ENCODE data around the gene MBLAC1. TPM values are rescaled to one million over a fixed set of nuclear protein-coding genes. Genes with fewer than 3 reads are reported as not detected.

Gene MBLAC1
- polyA plus RNA-seq, 1 donor, result 1.3 TPM

DNA sequence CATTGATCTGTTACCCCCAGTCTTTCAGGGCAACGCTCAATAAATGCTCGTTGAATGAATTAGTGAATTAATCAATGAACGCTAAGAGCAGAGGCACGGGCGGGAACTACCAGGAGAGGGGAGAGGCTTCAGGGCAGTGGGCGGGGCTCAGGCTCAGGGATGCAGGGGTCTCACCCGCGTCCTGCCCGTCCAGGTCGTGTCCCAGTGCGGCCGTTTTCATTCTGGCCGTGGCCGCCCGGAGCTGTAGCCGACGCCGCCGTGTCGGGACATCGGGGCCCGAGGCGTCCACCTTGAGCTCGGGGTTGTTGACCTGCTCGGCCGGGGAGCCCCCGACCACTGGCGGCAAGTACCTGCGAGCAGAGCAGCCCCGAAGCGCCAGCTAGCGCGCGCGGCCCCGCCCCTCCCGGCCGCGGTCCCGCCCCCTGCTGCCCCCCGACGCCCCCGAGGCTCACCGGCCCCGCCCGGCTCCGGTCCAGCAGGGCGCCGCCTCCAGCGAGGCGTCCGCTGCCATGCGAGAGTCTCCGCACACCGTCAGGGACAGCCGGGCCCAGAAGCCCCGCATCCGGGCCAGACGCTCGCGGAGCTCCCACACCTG lies 44.4 kb downstream of the MBLAC1 start:
- no peak for DNase-seq

DNA sequence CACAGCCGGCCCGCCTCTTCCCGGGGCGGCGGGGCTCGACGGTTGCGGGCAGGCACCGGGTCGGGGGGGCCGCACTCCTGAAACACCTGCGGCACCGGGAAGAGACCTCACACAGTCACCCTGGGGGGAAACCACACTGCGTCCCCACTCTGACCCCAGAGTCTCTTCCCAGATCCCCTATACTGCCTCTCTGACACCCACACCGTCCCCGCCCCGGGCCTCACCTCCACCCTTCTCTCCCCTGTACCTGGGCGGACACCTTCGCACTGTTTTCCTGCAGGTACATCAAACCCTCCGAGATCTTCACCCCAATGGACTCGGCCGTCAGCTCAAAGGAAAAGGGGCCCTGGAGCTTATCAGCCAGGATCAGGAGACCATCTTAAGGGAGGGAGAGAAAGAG lies 45.1 kb downstream of the MBLAC1 start:
- DNase-seq, result no peak

DNA sequence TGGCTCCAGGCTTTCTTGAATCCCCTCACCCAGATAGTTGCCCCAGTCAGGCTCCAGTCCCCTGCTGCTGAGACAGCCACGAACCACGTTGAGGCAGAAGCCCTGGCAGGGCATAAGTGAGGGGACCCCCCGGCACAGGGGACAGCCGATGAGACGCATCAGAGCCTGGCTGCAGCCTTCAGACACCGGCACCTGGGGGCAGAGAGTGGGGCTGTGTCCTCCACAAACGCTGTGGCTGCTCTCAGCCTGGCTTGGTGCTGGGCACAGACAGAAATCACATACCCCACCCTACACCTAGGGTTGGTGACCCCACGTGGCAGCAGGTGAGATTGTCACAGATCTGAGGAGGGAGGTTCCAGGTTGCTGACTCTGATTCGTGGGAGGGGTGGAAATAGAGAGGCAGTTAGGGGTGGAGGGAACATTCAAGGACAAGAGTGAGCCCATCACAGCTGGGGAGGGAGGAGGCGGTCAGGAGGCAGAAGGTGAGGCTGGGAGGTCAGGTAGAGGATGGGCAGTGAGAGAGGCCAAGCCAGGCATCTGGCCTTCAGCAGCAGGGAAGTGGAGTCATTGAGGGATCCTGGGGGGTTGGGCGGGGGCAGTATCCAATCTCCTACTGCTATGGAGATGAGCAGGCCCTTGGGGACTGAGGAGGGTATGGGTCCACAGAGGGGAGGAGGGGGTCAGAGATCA lies 47.2 kb downstream of the MBLAC1 start:
- DNase-seq, result no peak

DNA sequence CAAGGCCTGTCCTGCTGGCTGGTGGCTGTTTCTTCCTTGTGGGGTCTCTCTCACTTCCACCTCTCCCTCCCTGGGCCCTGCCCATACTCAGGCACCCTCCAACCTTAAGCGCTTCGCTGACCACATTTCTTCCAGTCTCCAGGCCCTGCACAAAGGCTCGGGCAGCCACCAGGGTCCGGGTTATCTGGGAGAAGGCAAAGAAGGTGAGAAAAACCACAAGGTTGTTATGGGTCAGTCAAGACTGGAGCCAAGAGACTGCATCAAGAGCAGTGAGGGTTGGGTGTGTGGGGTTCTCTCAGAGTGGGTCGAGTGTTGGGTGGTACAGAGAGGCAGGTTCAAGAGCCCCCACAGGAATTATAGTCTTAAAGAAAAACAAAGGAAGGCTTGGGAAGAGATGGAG lies 47.8 kb downstream of the MBLAC1 start:
- no peak for DNase-seq

DNA sequence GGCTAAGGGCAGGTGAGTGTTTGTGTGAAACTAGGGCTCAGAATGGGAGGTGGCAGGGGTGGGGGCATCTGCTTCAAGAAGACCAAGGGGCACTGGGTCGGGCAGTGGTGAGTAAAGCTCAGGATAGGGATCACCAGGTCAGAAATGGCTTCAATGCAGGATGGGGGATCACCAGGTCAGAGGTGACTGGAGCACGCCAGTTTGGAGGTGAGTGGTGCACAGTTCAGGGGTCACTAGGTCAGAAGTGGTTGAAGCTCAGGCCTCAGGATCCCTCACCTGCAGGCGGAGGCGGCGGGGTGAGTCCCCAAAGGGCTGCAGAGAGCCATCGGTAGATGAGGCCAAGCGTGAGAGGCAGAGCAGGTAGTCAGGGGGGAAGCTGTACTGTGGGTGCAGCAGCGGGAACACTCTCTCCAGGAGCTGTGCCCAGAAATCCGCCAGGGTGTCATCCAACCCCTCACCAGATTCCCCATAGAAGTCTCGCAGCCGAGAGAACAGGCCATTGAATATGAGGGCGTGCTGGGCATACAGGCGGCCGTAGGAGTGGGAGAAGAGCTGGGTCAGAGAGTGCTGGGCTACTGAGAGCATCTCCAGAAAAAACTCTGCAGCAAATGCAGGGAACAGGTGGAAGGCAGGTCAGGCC lies 48.6 kb downstream of the MBLAC1 start:
- DNase-seq, result no peak

DNA sequence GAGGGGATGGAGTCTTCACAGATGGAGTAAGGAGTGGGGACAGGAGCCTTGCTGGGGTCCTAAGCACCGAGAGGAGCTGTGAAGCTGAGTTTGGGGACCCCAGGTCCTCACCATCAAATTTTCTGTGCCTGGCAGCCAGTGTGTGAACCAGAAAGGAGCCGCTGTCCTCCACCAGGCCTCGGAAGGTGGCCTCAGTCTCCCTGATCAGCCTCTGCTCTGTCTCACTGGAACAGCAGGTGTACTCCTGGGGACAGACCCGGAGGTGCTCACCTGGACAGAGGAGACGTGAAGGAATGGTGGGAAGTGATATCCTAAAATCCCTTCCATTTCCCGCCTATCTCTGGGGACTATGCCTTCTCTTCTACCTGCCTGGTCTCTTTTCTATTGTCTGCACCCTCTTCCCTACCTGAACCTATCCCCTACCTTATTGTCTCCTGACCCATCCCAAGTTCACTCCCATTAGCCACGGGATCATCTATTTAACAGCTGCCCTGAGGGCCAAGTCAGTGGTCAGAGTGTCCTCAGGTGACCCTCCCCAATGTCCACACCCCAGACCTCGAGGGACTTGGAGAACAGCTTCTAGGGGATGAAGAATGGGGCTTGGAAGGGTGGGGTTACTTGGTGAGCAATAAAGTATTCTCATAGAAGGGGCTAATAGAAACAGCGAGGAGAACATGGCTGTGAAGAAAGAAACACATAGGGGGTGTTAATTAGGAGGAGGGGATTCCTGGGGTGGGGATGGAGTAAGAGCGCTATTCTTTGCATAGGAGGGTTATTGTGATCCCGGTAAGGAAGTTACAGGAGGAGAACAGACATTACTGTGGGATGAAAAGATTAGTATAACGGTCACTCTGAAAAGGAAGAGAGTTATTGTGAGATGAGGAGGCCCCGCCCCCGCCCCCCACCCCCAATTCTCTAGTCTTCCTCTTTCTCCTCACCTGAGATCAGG lies 49.6 kb downstream of the MBLAC1 start:
- no peak for DNase-seq

DNA sequence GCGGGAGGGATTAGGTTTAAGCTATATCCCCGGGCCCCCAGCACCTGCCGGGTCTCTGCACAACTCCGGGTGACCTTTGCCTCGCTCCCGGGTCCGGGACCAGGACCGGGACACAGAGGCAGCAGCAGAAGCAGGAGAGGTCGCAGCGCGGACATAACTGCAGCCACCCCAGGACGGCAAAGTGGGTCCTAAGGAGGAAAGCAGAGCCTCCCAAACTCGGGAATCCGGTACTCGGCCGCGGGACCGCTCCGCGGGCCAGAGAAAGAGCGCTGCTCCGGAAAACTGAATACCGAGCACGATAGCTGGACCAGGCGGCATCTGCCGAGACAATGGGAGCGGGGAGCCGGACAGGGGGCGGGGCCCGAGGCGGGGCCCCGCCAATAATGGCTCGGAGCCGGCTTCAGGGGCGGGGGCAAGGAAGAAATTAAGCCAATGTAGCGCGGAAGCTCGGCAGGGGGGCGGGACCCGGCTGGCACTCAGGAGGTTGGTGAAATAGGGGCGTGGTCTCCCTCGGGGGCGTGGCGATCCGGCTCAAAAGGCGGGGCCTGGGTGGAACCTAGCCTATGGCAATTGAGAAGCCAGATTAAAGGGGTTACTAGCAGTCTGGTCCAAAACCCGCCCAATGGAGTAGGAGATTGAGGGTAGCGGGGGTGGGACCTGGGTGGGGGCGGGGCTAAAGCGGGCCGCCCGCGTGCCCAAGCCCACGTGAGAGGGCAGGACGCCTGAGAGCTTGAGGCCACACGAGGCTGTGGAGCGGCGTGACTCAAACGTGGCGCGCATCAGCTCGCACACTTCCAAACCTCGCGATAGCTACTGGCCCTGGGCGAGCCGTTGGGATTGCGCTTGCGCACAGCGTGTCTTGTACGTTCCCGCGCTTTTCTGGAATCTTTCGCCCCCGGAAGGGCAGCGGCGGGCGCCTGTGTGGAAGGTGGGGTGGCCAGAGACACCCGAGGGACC lies 50.6 kb downstream of the MBLAC1 start, which contains the start of the genes GPC2 and STAG3:
Gene GPC2, minus strand, starts transcription at position 337 of the 957 bp plus-strand sequence. Its CDS starts 182 bp downstream, at position 155.
Gene STAG3, plus strand, starts transcription at position 874 of the 957 bp plus-strand sequence. CDS start 2,639 bp downstream, outside the sequence.
- DNase-seq, result peak; percentile 96

Other genes starting within 250 kb of the MBLAC1 start
- 0.22 TPM for gene OR2AE1, start 249.9 kb upstream of the MBLAC1 start, polyA plus RNA-seq (ENCODE audit: insufficient read length)
- 37.0 TPM for gene TRIM4, start 207.4 kb upstream of the MBLAC1 start, polyA plus RNA-seq (ENCODE audit: insufficient read length)
- gene GJC3, start 197.3 kb upstream of the MBLAC1 start, polyA plus RNA-seq (ENCODE audit: insufficient read length), result 0.73 TPM
- 51.8 TPM for gene AZGP1, start 150.9 kb upstream of the MBLAC1 start, polyA plus RNA-seq (ENCODE audit: insufficient read length)
- gene ZKSCAN1, start 111.4 kb upstream of the MBLAC1 start, polyA plus RNA-seq (ENCODE audit: insufficient read length), result 76.7 TPM
- 24.7 TPM for gene ZSCAN21, start 77.2 kb upstream of the MBLAC1 start, polyA plus RNA-seq (ENCODE audit: insufficient read length)
- 60.6 TPM for gene ZNF3, start 45.2 kb upstream of the MBLAC1 start, polyA plus RNA-seq (ENCODE audit: insufficient read length)
- gene COPS6, start 38.0 kb upstream of the MBLAC1 start, polyA plus RNA-seq (ENCODE audit: insufficient read length), result 126 TPM
- 177 TPM for gene MCM7, start 25.6 kb upstream of the MBLAC1 start, polyA plus RNA-seq (ENCODE audit: insufficient read length)
- gene AP4M1, start 25.3 kb upstream of the MBLAC1 start, polyA plus RNA-seq (ENCODE audit: insufficient read length), result 33.2 TPM
- gene TAF6, start 7.6 kb upstream of the MBLAC1 start, polyA plus RNA-seq (ENCODE audit: insufficient read length), result 67.9 TPM
- gene CNPY4, start 7.3 kb upstream of the MBLAC1 start, polyA plus RNA-seq (ENCODE audit: insufficient read length), result 46.7 TPM
- 91.2 TPM for gene LAMTOR4, start 22.0 kb downstream of the MBLAC1 start, polyA plus RNA-seq (ENCODE audit: insufficient read length)
- 22.3 TPM for gene TRAPPC14, start 31.8 kb downstream of the MBLAC1 start, polyA plus RNA-seq (ENCODE audit: insufficient read length)
- gene GAL3ST4, start 41.6 kb downstream of the MBLAC1 start, polyA plus RNA-seq (ENCODE audit: insufficient read length), result 6.2 TPM
- 11.5 TPM for gene GPC2, start 50.4 kb downstream of the MBLAC1 start, polyA plus RNA-seq (ENCODE audit: insufficient read length)
- 30.7 TPM for gene STAG3, start 51.0 kb downstream of the MBLAC1 start, polyA plus RNA-seq (ENCODE audit: insufficient read length)
- gene PVRIG, start 93.0 kb downstream of the MBLAC1 start, polyA plus RNA-seq (ENCODE audit: insufficient read length), result 9.7 TPM
- 9.6 TPM for gene SPDYE3, start 180.7 kb downstream of the MBLAC1 start, polyA plus RNA-seq (ENCODE audit: insufficient read length)
- 74.1 TPM for gene PILRB, start 231.2 kb downstream of the MBLAC1 start, polyA plus RNA-seq (ENCODE audit: insufficient read length)
- gene PILRA, start 246.5 kb downstream of the MBLAC1 start, polyA plus RNA-seq (ENCODE audit: insufficient read length), result 12.6 TPM

Data from left kidney (tissue), 2 donors.